ENCODE data around the gene SELPLG.

The SELPLG gene

GRCh38 chr12:108616941-108617858, 16.5 kb downstream of the SELPLG start:
- DNase-seq (ENCODE audit: low read depth) = no peak
- no peak overlapping the region for H3K4me3 ChIP-seq (ENCODE audit: low read depth, low read length)
- TF ChIP-seq, protein P1, sequence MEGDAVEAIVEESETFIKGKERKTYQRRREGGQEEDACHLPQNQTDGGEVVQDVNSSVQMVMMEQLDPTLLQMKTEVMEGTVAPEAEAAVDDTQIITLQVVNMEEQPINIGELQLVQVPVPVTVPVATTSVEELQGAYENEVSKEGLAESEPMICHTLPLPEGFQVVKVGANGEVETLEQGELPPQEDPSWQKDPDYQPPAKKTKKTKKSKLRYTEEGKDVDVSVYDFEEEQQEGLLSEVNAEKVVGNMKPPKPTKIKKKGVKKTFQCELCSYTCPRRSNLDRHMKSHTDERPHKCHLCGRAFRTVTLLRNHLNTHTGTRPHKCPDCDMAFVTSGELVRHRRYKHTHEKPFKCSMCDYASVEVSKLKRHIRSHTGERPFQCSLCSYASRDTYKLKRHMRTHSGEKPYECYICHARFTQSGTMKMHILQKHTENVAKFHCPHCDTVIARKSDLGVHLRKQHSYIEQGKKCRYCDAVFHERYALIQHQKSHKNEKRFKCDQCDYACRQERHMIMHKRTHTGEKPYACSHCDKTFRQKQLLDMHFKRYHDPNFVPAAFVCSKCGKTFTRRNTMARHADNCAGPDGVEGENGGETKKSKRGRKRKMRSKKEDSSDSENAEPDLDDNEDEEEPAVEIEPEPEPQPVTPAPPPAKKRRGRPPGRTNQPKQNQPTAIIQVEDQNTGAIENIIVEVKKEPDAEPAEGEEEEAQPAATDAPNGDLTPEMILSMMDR (IDR thresholded peaks at IDR 0.05; ENCODE audit: control insufficient read depth, extremely low read depth, insufficient read depth) = no peak

DNA sequence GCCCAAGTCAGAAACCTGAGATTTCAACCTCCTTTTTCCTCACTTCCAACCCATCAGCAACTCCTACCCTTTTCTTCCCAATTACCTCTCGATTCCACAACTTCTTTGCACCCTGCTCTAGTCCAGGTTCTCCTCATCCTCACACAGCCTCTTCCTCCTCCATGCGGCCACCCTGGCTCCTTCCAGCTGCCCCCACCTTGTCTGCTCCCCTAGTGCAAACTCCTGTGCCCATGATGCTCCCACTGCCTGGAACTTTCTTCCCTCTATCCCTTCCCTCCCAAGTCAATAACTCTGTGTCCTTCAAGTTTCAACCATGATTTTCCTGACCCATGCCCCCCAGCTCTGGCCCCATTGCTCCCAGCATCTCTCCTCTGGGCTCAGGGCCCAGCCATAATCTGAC, 17.3 kb downstream of the SELPLG start:
- DNase-seq (ENCODE audit: low read depth) = no peak
- H3K4me3 ChIP-seq (ENCODE audit: low read depth, low read length) = no peak overlapping the region
- TF ChIP-seq, protein P1 (IDR thresholded peaks at IDR 0.05; ENCODE audit: control insufficient read depth, extremely low read depth, insufficient read depth) = no peak

DNA sequence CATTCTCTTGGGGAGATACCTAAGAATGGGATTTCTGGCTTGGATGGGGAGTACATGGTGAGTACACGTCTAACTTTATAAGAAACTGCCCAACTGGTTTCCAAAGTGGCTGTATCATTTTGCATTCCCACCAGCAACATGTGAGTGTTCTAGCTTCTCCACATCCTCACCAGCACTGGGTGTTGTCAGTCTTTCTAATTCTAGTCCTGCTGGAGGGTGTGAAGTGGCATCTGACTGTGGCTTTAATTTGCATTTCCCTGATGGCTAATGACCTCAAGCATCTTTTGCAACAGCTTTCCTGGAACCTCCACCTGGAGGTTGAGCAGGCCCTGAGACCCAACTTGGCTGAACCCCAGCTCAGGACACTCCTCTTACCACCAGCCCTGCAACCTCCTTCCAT, 17.8 kb downstream of the SELPLG start:
- TF ChIP-seq, protein P1 (IDR thresholded peaks at IDR 0.05; ENCODE audit: control insufficient read depth, extremely low read depth, insufficient read depth) = no peak
- no peak for DNase-seq (ENCODE audit: low read depth)
- H3K4me3 ChIP-seq (ENCODE audit: low read depth, low read length) = no peak overlapping the region

- H3K4me3 ChIP-seq (ENCODE audit: low read depth, low read length) = no peak overlapping the region
- no peak for DNase-seq (ENCODE audit: low read depth)
- TF ChIP-seq, protein P1 (IDR thresholded peaks at IDR 0.05; ENCODE audit: control insufficient read depth, extremely low read depth, insufficient read depth) = no peak
Measured at GRCh38 chr12:108614639-108615038, 19.1 kb downstream of the SELPLG start.

- DNase-seq (ENCODE audit: low read depth) = no peak
- TF ChIP-seq, protein P1 (IDR thresholded peaks at IDR 0.05; ENCODE audit: control insufficient read depth, extremely low read depth, insufficient read depth) = no peak
- no peak overlapping the region for H3K4me3 ChIP-seq (ENCODE audit: low read depth, low read length)
Measured at GRCh38 chr12:108614041-108614440, 19.7 kb downstream of the SELPLG start.

GRCh38 chr12:108613548-108613947, 20.1 kb downstream of the SELPLG start:
- TF ChIP-seq, protein P1 (IDR thresholded peaks at IDR 0.05; ENCODE audit: control insufficient read depth, extremely low read depth, insufficient read depth) = no peak
- no peak for DNase-seq (ENCODE audit: low read depth)

More at GRCh38 chr12:108613548-108613947, 20.1 kb downstream of the SELPLG start:
- H3K4me3 ChIP-seq (ENCODE audit: low read depth, low read length) = no peak overlapping the region
